T-helper 2 cell treated with Interferon-gamma antibody and Interleukin-4, amounts not matched to agents 100 ng/mL and 5 ng/mL, for 36 hours (primary cell): Measurements from ENCODE around the gene LMO2. TPM values are rescaled to one million over a fixed set of nuclear protein-coding genes. Genes with fewer than 3 reads are reported as not detected.

Source experiments
- intact Hi-C: fragments of 100-400 bp; cut with micrococcal nuclease; formaldehyde crosslinking; loops from one replicate; pipeline ENCODE4 v1.15.1; 2023
- total RNA-seq: library from RNA; stranded (reverse); gene quantifications from 2 replicates; pipeline ENCODE4 v1.2.3, GENCODE V29; 2022

Gene LMO2
- total RNA-seq, 1 donor from 2014 or later: not detected

- intact Hi-C loops: no loop called here
Observed at GRCh38 chr11:33889821-33890378, 2.0 kb downstream of the LMO2 start.

- intact Hi-C loops: no loop called here
Observed at GRCh38 chr11:33889296-33889695, 2.6 kb downstream of the LMO2 start.

- intact Hi-C loops: no loop called here
Observed at GRCh38 chr11:33887886-33888285, 4.0 kb downstream of the LMO2 start.

- intact Hi-C loops: no loop called here
Observed at GRCh38 chr11:33885338-33886005, 6.4 kb downstream of the LMO2 start.

- intact Hi-C loops: no loop called here
Observed at GRCh38 chr11:33884601-33885000, 7.3 kb downstream of the LMO2 start.

- intact Hi-C loops: no loop called here
Observed at GRCh38 chr11:33884035-33884434, 7.8 kb downstream of the LMO2 start.

- intact Hi-C loops: no loop called here
Observed at GRCh38 chr11:33881651-33882503, 10.0 kb downstream of the LMO2 start.

- intact Hi-C loops: no loop called here
Observed at GRCh38 chr11:33880979-33881378, 10.9 kb downstream of the LMO2 start.

- intact Hi-C loops: no loop called here
Observed at GRCh38 chr11:33879375-33879774, 12.5 kb downstream of the LMO2 start.

GRCh38 chr11:33877038-33877437, 14.8 kb downstream of the LMO2 start:
- intact Hi-C loops: no loop called here

GRCh38 chr11:33875621-33876294, 16.1 kb downstream of the LMO2 start:
- intact Hi-C loops: no loop called here

GRCh38 chr11:33874910-33875490, 16.9 kb downstream of the LMO2 start:
- intact Hi-C loops: no loop called here

GRCh38 chr11:33874433-33874832, 17.4 kb downstream of the LMO2 start:
- intact Hi-C loops: no loop called here

GRCh38 chr11:33869481-33870422, 22.1 kb downstream of the LMO2 start:
- intact Hi-C loops: no loop called here

- intact Hi-C loops: no loop called here
Observed at GRCh38 chr11:33868647-33869461, 23.0 kb downstream of the LMO2 start.

GRCh38 chr11:33867996-33868646, 23.8 kb downstream of the LMO2 start:
- intact Hi-C loops: no loop called here

GRCh38 chr11:33867561-33867960, 24.3 kb downstream of the LMO2 start:
- intact Hi-C loops: no loop called here

- intact Hi-C loops: no loop called here
Observed at GRCh38 chr11:33866936-33867335, 24.9 kb downstream of the LMO2 start.

- intact Hi-C loops: no loop called here
Observed at GRCh38 chr11:33864479-33864878, 27.4 kb downstream of the LMO2 start.
